Fibroblast of lung (primary cell): Measurements from ENCODE around the gene TBC1D19. TPM values are rescaled to one million over a fixed set of nuclear protein-coding genes. Genes with fewer than 3 reads are reported as not detected.

Experiments
- DNase-seq, 2 donors: peaks; one replicate each; pipeline versions ENCODE4 v3.0.0 to v3.0.0-alpha.2; 2010; ENCODE audit warnings: low read depth in 2 of 2
- H2AFZ ChIP-seq: 2 replicates; pipeline ENCODE4 v1.5.1; 2012; ENCODE audit warnings: low read length, control low read depth, inconsistent platforms
- H3K27ac ChIP-seq: 2 replicates; pipeline ENCODE4 v1.5.1; 2011; ENCODE audit warnings: low read length, control low read depth; ENCODE audit not compliant: insufficient read depth
- H3K27me3 ChIP-seq: 2 replicates; pipeline ENCODE4 v1.5.1; 2011; ENCODE audit warnings: mild to moderate bottlenecking, low read length; ENCODE audit not compliant: control insufficient read depth, insufficient read depth
- H3K36me3 ChIP-seq: 2 replicates; pipeline ENCODE4 v1.5.1; 2011; ENCODE audit warnings: low read length; ENCODE audit not compliant: control insufficient read depth, insufficient read depth
- H3K4me1 ChIP-seq: 2 replicates; pipeline ENCODE4 v1.5.1; 2011; ENCODE audit warnings: low read length; ENCODE audit not compliant: control insufficient read depth, insufficient read depth; ENCODE audit errors: extremely low read depth
- H3K4me2 ChIP-seq: 2 replicates; pipeline ENCODE4 v1.5.1; 2011; ENCODE audit warnings: low read length, control low read depth; ENCODE audit not compliant: insufficient read depth; ENCODE audit errors: extremely low read depth
- H3K4me3 ChIP-seq, 4 experiments: fragments of 200-600 bp in 1 of 4; sonication (generic) in 1 of 4; replicated peaks in 1 of 4; 2 replicates each; pipeline ENCODE4 v1.5.1; 2011 to 2016; ENCODE audit warnings: low read length in 4 of 4, low read depth in 3 of 4, mild to moderate bottlenecking in 3 of 4, control low read depth in 2 of 4, inconsistent platforms in 1 of 4, mixed read lengths in 1 of 4; ENCODE audit not compliant: insufficient read depth in 1 of 4; ENCODE audit errors: control extremely low read depth in 1 of 4
- H3K79me2 ChIP-seq: 2 replicates; pipeline ENCODE4 v1.5.1; 2012; ENCODE audit warnings: mild to moderate bottlenecking, low read length, inconsistent platforms; ENCODE audit not compliant: control insufficient read depth, insufficient read depth
- H3K9ac ChIP-seq: 2 replicates; pipeline ENCODE4 v1.5.1; 2011; ENCODE audit warnings: mild to moderate bottlenecking, low read length, control low read depth; ENCODE audit not compliant: insufficient read depth
- H3K9me3 ChIP-seq: 2 replicates; pipeline ENCODE4 v1.5.1; 2012; ENCODE audit warnings: low read depth, low read length; ENCODE audit not compliant: control insufficient read depth, insufficient read depth
- H4K20me1 ChIP-seq: 2 replicates; pipeline ENCODE4 v1.5.1; 2011; ENCODE audit warnings: low read length; ENCODE audit not compliant: control insufficient read depth, insufficient read depth; ENCODE audit errors: extremely low read depth
- EZH2 ChIP-seq: IDR thresholded peaks from 2 replicates; pipeline ENCODE4 v1.5.1; 2012; ENCODE audit warnings: low read length, control low read depth, mild to moderate bottlenecking; ENCODE audit errors: missing control alignments
- polyA plus RNA-seq, 2 donors: library from polyadenylated mRNA; depleted of rRNA in 1 of 2; stranded (reverse) in 1 of 2; unstranded in 1 of 2; fragments of >200 nt; gene quantifications; 2 replicates each; pipeline ENCODE4 v1.2.1, GENCODE V29; 2011 to 2012; ENCODE audit warnings: missing spikeins in 1 of 2
- total RNA-seq: library from RNA; depleted of rRNA; stranded (reverse); fragments of >200 nt; gene quantifications from 2 replicates; pipeline ENCODE4 v1.2.1, GENCODE V29; 2014
- TF ChIP-seq, protein P1 (sequence below), 2 donors: IDR thresholded peaks in 1 of 2; conservative IDR thresholded peaks in 1 of 2; 1 replicate in 1 of 2; 2 replicates in 1 of 2; pipeline ENCODE4 v1.5.1; 2011 to 2012; ENCODE audit warnings: low read length in 2 of 2, control low read depth in 1 of 2, inconsistent platforms in 1 of 2, low read depth in 1 of 2, mild to moderate bottlenecking in 1 of 2

The TBC1D19 gene
- total and polyA plus RNA-seq, 2 donors (not counting 1 experiment from before 2014, with no cell fraction given) = 38.2 to 132 TPM

- Histone ChIP-seq H3K79me2 (no peaks in the 10 kb centered on the region), H4K20me1 (no peaks in the 10 kb centered on the region), H3K27me3 (no peaks in the 10 kb centered on the region), H3K4me1 (no peaks in the 10 kb centered on the region), H3K9me3 (no peaks in the 10 kb centered on the region), H2AFZ (peak overlapping the region; percentile 45), H3K4me3 (no peak overlapping the region), H3K9ac (no peak overlapping the region), H3K27ac (no peak overlapping the region), H3K36me3 (no peaks in the 10 kb centered on the region), H3K4me2 (peak overlapping the region; percentile 59)
- DNase-seq = peak in 1 of 2 donors; percentile 22
- TF ChIP-seq EZH2 = no peak
These were observed 219.5 kb downstream of the TBC1D19 start for GRCh38 chr4:26803211-26803861.

- Histone ChIP-seq H3K27ac (no peak overlapping the region), H2AFZ (no peak overlapping the region), H3K9ac (no peak overlapping the region), H3K4me3 (no peak overlapping the region), H3K27me3 (no peaks in the 10 kb centered on the region), H4K20me1 (no peaks in the 10 kb centered on the region), H3K9me3 (no peaks in the 10 kb centered on the region), H3K4me2 (no peak overlapping the region), H3K4me1 (no peaks in the 10 kb centered on the region), H3K36me3 (no peaks in the 10 kb centered on the region), H3K79me2 (no peaks in the 10 kb centered on the region)
- TF ChIP-seq, protein P1, sequence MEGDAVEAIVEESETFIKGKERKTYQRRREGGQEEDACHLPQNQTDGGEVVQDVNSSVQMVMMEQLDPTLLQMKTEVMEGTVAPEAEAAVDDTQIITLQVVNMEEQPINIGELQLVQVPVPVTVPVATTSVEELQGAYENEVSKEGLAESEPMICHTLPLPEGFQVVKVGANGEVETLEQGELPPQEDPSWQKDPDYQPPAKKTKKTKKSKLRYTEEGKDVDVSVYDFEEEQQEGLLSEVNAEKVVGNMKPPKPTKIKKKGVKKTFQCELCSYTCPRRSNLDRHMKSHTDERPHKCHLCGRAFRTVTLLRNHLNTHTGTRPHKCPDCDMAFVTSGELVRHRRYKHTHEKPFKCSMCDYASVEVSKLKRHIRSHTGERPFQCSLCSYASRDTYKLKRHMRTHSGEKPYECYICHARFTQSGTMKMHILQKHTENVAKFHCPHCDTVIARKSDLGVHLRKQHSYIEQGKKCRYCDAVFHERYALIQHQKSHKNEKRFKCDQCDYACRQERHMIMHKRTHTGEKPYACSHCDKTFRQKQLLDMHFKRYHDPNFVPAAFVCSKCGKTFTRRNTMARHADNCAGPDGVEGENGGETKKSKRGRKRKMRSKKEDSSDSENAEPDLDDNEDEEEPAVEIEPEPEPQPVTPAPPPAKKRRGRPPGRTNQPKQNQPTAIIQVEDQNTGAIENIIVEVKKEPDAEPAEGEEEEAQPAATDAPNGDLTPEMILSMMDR (conservative IDR thresholded peaks at IDR 0.05 in 1 of 2, IDR thresholded peaks at IDR 0.05 in 1 of 2; ENCODE audit: low read depth in 1 of 2, low read length in 2 of 2) = no peak
- TF ChIP-seq EZH2 = no peak
- DNase-seq = no peak
These were observed 220.6 kb downstream of the TBC1D19 start for GRCh38 chr4:26804451-26804850.

DNA sequence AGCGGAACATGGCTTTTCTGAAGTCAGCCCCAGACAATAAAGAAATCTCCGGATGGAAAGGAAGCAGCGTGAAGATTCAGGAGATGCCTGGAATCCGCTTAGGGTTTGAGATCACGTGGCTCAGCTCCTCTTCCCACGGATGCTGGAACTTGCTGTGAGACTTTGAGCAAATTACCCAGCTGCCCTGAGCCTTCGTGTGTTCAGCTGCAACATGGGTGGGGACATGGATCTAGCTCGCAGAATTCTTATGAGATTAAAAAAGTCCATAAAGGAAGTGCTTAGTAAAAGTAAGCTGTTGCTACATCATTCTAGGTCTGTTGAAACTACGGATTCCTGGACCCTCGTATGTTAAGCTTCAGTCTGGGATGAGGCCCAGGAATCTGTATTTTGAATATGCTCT, 221.0 kb downstream of the TBC1D19 start:
- H3K4me2 ChIP-seq = no peak overlapping the region
- no peak for DNase-seq
- H3K27ac ChIP-seq = no peak overlapping the region
- H3K9ac ChIP-seq = no peak overlapping the region
- H4K20me1 ChIP-seq = no peaks in the 10 kb centered on the region
- no peak for TF ChIP-seq EZH2
- TF ChIP-seq, protein P1 (conservative IDR thresholded peaks at IDR 0.05 in 1 of 2, IDR thresholded peaks at IDR 0.05 in 1 of 2; ENCODE audit: low read depth in 1 of 2, low read length in 2 of 2) = no peak
- no peaks in the 10 kb centered on the region for H3K36me3 ChIP-seq
- H2AFZ ChIP-seq = no peak overlapping the region
- no peaks in the 10 kb centered on the region for H3K27me3 ChIP-seq
- H3K4me3 ChIP-seq = no peak overlapping the region
- H3K9me3 ChIP-seq = no peaks in the 10 kb centered on the region
- H3K4me1 ChIP-seq = no peaks in the 10 kb centered on the region
- H3K79me2 ChIP-seq = no peaks in the 10 kb centered on the region

Other genes starting within 250 kb of the TBC1D19 start
- gene CCKAR, start 93.6 kb upstream of the TBC1D19 start, total RNA-seq = under 0.01 and 0.83 TPM in 2 replicates
- 0.08 and 0.59 TPM in 2 replicates for gene CCKAR, start 93.6 kb upstream of the TBC1D19 start, polyA plus RNA-seq